Mammary epithelial cell (primary cell): ENCODE data around the gene FER.

Experiments
- EZH2 ChIP-seq: IDR thresholded peaks from 2 replicates; pipeline ENCODE4 v1.6.1; 2012; ENCODE audit warnings: low read length, inconsistent platforms, borderline replicate concordance
- TF ChIP-seq, protein P1 (sequence below), 2 donors: IDR thresholded peaks in 1 of 2; conservative IDR thresholded peaks in 1 of 2; 2 replicates each; pipeline ENCODE4 v1.5.1; 2011 to 2012; ENCODE audit warnings: inconsistent platforms in 2 of 2, low read length in 2 of 2, mild to moderate bottlenecking in 2 of 2, control low read depth in 1 of 2, low read depth in 1 of 2; ENCODE audit not compliant: insufficient read depth in 1 of 2; ENCODE audit errors: extremely low read depth in 1 of 2

DNA sequence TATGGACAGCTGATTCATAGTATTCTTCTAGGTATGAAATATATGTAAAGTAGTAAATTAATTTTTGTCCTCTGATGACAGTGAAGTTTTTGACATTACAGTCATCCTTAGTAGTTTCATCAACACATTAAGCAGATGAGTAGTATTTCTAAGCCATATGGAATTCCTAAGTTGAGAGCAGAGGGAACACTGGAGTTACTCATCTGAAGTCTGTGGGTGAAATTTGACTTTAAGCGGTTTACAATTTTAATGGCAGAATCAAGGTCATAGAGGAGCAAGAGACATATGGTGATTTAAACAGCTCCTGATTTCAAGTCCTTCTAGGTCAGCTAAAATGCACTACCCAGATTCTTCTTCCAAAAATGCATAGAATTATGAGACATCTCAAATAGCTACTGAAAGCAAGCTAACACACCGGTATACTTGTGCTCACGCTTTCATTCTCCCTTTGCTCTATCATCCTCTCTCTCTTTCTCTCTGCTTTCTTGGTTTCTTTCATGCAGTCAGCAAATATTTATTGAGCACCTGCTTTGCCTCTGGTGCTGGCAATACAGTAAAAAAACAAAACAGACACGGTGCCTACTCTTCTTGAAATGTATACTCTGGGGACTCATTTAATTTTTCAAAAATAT is 235.9 kb downstream of the FER start:
- TF ChIP-seq EZH2: no peak
- TF ChIP-seq, protein P1, sequence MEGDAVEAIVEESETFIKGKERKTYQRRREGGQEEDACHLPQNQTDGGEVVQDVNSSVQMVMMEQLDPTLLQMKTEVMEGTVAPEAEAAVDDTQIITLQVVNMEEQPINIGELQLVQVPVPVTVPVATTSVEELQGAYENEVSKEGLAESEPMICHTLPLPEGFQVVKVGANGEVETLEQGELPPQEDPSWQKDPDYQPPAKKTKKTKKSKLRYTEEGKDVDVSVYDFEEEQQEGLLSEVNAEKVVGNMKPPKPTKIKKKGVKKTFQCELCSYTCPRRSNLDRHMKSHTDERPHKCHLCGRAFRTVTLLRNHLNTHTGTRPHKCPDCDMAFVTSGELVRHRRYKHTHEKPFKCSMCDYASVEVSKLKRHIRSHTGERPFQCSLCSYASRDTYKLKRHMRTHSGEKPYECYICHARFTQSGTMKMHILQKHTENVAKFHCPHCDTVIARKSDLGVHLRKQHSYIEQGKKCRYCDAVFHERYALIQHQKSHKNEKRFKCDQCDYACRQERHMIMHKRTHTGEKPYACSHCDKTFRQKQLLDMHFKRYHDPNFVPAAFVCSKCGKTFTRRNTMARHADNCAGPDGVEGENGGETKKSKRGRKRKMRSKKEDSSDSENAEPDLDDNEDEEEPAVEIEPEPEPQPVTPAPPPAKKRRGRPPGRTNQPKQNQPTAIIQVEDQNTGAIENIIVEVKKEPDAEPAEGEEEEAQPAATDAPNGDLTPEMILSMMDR (conservative IDR thresholded peaks at IDR 0.05 in 1 of 2, IDR thresholded peaks at IDR 0.05 in 1 of 2; ENCODE audit: extremely low read depth in 1 of 2, insufficient read depth in 1 of 2, low read depth in 1 of 2, low read length in 2 of 2): no peak
